ENCODE data around the gene TMEM139.

TMEM139 gene

DNA sequence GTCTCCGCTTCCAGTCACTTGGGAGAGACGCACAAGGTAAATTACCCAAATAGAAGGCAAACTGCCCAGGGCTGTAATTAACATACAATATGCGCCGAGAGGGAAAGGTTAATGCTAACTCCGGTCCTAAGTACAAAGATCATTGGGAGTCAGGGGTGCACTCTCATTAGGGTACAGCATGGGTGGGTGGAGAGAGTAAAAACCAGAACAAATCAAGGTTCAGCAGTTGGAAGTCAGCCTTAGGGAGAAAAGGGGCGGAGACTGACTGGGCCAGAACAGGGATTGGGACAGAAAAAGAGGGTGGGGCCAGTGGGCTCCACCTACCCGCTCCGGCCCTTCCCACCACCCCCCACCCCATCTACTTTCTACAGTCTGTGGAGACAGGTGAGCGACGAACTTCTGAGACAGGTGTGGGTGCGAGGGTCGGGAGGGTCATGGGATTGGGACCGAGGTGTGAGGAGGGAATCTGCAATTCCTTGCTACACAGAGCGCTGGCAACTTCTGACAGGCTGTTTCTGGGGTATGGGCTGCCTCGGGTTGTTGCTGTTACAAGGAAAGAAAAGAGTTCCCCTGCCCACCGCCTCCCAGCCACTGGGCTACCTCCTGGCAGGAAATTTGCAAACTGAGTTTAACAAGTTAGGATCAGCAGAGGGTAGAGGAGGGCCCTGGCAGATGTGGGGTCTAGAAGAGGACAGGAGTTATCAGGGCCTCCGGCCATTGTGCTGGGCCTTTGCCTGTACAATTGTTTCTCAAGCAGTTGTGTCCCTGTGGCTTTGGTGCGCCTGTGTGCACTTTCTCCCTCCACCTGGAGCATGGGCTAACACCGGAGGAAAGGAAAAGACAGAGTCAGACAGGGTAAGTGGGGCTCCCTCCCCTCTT lies at the start of gene TMEM139:
Gene TMEM139 (plus strand): TSS at position 368 of the 879 bp plus-strand sequence. CDS start 1,000 bp downstream, outside the sequence.
- DNase-seq (ENCODE audit: low read depth in 2 of 2): no peak

DNA sequence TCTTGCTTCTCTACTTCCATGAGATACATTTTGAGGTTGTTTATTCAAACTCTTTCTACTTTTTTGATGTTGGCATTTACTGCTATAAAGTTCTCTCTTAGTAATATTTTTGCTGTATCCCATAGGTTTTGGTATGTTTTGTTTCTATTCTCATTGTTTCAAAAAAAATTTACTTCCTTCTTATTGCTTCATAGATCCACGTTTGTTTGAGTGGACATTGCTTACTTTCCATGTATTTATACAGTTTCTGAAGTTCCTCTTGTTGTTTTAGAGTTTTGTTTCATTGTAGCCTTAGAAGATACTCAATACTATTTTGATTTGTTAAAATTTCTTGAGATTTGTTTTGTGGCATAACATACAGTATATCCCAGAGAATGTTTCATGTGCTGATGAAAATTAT lies 49.2 kb upstream of the TMEM139 start:
- DNase-seq (ENCODE audit: low read depth in 2 of 2): no peak

DNA sequence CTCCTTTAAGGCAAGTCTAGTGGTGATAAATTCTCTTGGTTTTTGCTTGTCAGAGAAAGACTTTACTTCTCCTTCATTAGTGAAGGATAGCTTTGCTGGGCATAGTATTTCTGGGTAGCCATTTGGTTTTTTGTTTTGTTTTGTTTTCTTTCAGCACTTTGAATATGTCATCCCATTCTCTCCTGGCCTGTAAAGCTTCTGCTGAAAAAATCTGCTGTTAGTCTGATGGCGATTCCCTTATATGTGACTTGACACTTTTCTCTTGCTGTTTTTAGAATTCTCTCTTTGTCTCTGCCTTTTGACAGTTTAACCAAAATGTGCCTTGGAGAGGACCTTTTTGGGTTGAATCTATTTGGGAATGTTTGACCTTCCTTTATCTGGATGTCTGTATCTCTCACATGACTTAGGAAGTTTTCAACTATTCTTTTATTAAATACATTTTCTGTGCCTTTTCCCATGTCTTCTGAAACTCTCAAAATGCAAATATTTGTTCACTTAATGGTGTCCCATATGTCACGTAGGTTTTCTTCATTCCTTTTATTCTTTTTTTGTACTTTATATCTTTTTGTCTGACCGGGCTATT lies 48.3 kb upstream of the TMEM139 start:
- DNase-seq (ENCODE audit: low read depth in 2 of 2): no peak

DNA sequence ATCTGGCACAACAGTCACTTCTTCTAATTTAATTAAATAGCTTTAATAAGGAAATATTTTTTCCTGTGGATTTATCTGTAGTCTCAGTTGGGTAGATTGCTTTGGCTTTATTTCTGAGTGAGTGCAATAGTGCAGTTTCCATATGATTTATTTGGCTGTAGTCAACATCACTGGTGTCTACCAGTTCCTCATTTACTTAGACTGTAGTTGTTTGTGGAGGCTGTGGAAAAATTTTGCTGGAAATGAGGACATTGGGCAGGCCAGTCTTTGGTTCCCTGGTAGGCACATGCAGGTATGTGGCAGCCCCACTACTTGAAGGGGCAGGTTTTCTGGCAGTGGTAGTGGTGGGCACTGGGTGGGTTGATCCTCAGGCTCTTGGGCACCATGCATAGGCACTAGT lies 47.4 kb upstream of the TMEM139 start:
- DNase-seq (ENCODE audit: low read depth in 2 of 2): no peak

DNA sequence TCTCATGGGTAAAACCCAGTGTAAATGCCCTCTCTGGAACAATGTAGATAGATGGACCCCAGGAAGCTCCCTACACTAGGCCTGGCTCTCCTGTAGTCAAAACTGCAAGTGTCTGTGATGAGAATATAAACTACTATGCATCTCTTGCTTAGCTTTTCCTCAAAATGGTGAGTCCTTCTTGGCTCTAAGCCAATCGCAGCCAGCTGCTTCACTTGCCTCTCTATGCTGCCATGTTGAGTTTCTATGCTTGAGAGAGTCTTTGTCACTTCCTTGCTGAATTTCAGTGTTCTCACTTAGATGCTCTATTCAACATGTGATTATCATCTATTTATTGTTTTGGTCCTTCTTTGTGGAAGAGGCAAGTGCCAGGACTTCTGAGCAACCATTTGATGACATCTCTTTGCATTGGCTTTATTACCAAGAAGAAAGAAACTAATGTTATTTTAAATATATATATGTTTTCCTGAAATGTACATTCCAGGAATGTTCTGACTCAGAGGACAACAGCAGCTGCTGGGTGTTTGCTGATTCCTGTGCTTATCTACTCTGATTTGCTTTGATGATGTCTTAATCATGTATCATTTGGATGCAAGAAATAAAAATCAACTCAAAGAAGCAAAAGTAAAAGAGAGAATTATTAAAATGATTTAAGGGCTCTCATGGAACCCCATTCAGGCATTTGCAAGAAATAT lies 46.3 kb upstream of the TMEM139 start:
- no peak for DNase-seq (ENCODE audit: low read depth in 2 of 2)

DNA sequence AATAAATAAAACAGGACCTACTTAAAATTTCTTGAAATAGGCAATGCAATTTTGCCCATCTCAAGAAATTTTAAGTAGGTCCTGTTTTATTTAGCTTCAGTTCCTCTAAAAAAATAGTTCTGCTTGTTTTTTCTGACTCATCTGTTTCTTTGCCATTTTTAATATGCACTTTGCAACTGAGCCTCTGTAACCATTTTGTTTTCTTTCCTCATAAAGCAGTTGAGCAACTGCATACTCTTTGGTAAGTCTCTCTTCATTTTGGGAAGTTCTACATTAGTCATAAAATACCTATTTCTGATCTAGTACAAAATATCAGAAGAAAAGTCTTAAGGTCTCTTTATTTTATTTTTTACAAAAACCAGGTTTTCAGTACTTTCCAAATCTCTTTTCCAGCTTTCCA lies 44.9 kb upstream of the TMEM139 start:
- DNase-seq (ENCODE audit: low read depth in 2 of 2): no peak

DNA sequence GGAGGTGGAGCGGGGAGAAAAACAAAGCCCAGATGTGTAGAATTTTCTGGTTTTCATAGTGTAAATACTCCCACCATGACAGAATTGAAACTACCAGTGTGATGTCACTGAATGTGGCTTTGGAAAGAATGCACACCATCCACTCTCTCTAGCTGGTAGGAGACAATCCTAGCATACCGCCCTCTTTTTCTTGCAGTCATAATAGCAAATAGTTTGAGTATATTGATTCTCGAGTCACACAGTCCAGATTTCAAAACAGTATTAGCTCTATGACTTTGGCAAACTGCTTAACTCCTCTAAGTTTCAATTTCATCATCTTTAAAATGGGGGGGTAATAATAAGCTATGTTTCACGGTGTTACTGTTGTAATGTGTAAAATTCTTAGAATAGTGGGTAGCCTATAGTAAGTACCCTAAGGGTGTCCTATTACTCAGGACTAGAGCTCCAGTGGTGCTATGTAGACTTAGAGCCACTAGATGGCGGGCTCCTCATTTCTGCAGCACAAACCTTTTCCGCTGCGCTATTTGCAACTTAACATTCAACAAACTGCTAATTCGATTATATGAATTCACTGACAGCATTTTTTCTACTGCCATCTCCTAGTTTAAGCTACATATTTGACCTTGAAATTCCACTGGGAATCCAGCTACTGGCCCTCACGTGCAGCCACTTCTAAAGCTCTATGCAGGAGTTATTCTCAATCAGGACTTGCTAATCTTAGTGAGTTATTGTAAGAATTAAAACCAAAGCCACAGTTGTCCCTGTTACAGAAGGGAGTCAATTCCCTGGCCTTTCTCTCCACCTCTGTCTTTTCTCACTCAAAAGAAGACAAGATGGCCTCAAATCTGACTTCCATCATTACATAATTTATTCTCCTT lies 44.2 kb upstream of the TMEM139 start:
- DNase-seq (ENCODE audit: low read depth in 2 of 2): peak; percentile 41 to 47

DNA sequence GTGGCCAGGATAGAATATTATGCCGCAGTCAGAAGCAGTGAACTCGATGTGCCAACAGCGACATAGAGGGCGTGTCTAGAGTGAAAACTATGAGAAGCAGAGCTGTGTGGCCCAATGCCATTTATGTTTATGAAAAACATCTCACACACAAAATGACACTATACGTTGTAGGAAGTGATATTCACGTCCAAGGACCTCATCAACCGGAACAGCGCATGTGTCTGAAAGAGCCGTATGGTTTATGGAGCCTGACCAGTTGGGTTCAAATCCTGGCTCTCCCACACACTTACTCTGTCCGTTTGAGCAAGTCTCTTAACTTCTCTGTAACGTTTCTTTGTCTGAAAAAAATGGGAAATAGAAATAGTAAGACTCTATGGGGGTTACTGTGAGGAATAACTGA lies 42.5 kb upstream of the TMEM139 start:
- DNase-seq (ENCODE audit: low read depth in 2 of 2): no peak

DNA sequence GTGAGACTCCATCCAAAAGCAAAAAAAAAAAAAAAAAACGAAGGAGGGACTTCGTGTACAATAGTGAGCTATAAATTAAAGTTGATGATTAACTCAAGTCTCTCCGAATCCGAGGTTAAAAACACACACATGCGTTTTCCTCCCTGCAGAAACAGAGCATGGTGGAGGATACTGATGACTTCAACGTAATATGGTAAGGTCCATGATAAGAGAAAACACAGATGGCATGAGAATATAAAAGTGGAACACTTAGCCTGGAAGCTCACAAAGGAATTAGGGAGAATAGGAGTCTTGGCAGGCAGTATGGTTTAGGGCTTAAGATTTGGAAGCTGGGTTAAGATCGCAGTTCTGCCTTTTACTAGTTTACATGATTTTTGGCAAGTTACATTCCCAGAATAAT lies 41.6 kb upstream of the TMEM139 start:
- no peak for DNase-seq (ENCODE audit: low read depth in 2 of 2)

DNA sequence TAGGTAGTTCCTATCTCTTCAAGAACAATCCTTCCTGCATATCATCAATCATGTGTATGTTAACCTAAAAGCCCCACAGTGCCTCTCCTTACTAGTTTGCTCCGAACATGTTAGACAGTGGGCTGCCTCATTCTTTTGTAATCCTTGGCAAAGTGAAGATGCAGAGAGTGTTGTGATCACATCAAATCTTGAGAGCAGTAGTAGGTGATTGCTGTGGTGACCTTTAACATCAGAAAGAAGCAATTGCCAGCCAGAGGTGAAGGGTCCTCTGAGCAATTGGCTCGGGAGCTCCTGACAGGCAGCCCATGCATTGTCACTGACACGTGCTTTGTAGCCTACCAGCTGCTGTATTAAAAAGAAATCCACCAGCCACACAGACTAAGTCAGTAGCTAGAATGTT lies 41.1 kb upstream of the TMEM139 start:
- no peak for DNase-seq (ENCODE audit: low read depth in 2 of 2)

DNA sequence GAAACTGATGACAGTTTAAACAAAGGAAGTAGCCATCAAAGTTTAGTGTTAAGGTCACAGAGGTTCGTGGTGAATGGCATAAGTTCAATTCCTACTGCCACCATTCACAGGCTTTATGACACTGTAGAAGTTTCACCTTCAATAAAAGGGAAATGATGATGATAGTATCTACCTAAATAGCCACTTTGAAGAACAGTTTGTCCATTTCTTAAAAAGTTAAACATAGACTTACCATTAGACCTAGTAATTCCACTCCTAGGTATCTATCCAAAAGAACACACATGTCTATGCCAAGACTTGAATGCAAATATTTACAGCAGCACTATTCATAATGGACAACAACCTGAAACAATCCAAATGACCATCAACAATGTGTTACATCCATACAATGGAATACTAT lies 40.4 kb upstream of the TMEM139 start:
- no peak for DNase-seq (ENCODE audit: low read depth in 2 of 2)

DNA sequence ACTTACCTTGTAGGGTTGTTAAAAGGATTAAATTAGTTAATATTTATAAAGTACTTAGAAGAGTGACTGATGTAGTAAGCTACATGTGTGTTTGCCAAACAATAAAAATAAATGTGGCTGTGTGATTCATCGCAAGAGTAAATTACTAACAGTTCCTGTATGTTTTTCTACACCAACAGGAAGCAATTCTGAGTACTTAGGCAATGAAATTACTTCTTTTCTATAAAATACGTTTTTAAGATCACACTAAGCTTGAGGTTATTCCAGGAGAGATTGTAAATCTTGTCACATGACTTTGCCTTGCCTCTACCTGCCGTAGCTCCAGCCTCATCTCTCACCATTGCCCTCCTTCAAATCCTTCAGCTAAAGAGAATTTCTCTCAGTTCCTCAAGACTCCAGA lies 39.6 kb upstream of the TMEM139 start:
- no peak for DNase-seq (ENCODE audit: low read depth in 2 of 2)

DNA sequence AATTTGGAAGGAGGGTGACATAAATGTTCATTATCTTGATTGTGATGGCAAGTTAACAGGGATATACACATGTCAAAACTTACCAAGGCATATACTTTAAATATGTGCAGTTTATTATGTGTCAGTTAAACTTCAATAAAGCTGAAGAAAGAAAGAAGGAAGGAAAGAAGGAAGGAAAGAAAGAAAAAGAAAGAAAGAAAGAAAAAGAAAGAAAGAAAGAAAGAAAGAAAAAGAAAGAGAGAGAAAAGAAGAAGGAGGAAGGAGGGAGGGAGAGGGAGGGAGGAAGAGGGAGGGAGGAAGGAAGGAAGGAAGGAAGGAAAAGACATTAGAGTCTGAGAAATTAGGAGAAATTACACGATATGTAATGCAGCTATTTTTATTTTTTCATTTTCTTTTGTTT lies 37.4 kb upstream of the TMEM139 start:
- no peak for DNase-seq (ENCODE audit: low read depth in 2 of 2)

DNA sequence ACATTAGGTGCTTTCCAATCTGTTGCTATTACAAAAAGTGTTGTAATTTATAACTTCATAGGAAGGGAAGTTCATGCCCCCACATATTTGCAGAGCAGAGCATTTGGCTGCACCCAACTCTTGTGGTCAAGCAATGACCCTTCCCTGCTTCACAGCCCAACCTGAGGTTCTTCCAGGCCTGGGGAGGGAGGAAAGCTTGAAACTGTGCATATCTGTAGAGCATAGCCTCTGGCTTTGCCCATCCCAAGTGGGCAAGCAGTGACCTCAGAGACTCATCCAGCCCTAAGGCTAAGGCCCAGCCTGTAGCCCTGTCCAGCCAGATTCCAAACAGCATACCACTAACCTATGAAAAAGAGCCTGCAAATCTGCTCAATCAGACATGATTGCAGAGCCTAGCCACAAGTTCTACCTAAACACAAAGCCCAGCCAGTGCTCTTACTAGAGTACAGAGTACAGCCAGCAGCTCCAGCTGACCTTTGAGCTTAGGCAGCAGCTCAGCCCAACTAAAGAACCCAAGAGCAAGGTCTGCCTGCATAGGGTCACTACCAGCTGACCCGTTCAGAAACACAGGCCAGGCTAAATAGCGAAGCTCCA lies 35.9 kb upstream of the TMEM139 start:
- no peak for DNase-seq (ENCODE audit: low read depth in 2 of 2)

DNA sequence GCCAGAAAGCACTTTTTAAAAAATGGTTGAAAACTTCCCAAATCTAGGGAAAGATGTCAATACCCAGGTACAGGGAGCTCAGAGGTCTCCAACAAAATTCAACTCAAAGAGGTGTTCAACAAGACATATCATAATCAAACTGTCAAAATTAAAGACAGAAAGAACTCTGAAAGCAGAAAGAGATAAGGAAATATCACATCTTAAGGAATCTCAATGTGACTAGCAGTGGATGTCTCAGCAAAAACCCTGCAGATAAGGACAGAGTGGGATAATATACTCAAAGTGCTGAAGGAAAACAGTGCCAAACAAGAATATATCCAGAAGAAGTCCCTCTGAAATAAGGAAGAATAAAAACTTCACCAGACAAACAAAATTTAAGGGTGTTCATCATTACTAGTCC lies 34.6 kb upstream of the TMEM139 start:
- DNase-seq (ENCODE audit: low read depth in 2 of 2): no peak

DNA sequence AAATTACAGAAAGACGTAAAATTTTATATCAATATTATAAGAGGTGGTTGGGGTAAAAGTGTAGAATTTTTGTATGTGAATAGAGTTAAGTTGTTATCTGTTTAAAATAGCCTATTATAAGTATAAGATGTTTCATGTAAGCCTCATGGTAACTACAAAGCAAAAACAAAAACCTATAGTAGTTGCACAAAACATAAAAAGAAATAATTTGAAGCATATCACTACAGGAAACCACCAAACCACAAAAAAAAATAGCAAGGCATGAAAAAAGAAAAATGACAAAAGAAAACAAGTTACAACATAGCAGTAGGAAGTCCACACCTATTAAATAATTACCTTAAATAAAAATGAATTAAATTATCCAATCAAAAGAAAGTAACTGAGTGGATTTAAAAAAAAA lies 33.9 kb upstream of the TMEM139 start:
- no peak for DNase-seq (ENCODE audit: low read depth in 2 of 2)

DNA sequence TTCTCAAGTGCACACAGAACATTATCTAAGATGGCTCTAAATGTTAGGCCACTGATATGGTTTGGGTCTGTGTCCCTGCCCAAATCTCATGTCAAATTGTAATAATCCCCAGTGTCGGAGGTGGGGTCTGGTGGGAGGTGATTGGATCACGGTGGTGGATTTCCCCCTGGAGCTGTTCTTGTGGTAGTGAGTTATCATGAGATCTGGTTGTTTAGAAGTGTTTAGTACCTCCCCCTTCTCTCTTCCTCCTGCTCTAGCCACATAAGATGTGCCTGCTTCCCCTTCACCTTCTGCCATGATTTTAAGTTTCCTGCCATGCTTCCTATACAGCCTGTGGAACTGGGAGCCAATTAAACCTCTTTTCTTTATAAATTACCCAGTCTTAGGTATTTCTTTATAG lies 32.8 kb upstream of the TMEM139 start:
- DNase-seq (ENCODE audit: low read depth in 2 of 2): no peak

DNA sequence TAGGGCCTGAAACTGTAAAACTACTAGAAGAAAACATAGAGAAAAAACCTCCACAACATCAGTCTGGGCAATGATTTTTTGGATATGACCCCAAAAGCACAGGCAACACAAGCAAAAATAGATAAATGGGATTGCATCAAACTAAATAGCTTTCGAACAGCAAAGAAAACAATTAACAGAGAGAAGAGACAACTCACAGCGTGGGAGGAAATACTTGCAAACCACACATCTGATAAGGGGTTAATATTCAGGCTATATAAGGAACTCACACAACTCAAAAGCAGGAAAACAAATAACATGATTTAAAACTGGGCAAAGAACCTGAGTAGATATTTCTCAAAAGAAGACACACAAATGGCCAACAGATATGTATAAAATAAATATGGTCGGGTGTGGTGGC lies 29.2 kb upstream of the TMEM139 start:
- DNase-seq (ENCODE audit: low read depth in 2 of 2): no peak

DNA sequence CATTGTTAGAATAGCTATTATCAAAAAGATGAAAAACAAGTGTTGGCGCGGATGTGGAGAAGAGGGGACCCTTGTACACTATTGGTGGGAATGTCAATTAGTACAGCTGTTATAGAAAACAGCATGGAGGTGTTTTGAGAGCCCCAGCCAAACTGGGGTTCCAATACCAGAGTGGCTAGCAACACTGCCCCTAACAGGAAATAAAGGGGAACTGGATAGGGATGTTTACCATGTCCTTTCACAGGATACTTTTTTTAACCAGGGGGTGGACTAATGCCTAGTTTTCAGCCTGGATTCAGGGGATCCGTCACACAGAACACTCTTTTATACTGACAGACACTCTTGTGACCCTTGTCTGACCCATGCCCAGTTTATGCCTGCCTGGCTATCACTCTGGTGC lies 28.4 kb upstream of the TMEM139 start:
- DNase-seq (ENCODE audit: low read depth in 2 of 2): no peak

DNA sequence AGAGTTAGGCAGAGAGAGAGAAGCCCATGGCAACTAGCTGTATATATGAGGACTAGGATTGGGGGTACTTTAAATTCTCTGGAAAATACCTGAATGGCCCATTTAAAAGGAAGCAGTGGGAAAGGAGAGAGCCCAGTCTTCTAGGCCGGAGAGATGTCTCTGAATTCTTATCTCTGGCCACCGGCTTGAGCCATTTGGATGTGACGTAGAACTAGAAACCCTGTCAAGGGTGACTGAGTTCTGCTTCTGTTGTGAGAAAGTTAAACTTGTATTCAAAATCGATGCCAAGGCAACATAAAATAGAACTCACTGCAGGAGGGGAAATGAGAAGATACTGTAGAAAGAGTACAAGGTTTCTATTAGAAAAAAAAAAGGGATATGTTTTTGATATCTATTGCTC lies 27.8 kb upstream of the TMEM139 start:
- DNase-seq (ENCODE audit: low read depth in 2 of 2): no peak

DNA sequence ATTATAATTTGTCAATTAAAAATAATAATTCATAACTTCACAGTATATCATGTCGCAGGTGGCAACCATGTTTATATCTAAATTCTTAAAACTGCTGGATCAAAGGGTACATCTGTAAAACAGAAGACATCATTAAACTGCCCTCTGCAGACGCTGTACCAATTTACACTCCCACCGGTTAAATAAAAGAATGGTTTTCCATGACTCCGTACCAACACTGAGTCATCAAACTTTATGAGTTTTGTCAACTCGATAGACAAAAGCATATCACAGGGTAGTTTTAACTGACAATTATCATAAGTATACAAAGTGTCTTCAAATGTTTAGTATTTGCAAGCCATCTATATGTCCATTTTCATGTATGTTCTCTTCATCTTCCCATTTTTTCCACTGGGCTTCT lies 27.3 kb upstream of the TMEM139 start:
- no peak for DNase-seq (ENCODE audit: low read depth in 2 of 2)

DNA sequence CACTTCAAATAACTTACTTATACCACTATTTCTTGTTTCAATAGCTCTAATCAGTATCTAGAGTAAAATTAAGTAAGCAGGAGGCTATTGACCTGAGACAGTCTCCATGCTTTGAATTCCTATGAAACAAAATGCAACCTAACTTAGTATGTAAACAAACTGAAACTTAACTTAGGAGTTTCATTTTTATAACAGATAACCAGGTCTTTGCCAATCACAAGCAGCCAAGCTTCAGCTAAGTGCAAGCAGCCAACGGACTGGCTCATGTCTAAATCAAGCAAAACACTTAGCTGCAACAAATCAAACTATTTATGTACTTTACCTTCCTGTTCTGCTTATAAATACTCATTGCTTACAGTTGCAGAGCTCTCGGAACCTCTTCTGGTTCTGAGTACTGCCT lies 25.9 kb upstream of the TMEM139 start:
- no peak for DNase-seq (ENCODE audit: low read depth in 2 of 2)

Data from stimulated activated CD4-positive, alpha-beta T cell treated with anti-CD3 and anti-CD28 coated beads, Interleukin-12 subunit alpha, Interleukin-12 subunit beta, amount 100 ng/mL, for 24 hours (primary cell).